Testis (tissue), 5 donors: ENCODE data around the gene MARCHF11. TPM values are rescaled to one million over a fixed set of nuclear protein-coding genes. Genes with fewer than 3 reads are reported as not detected.

Source experiments
- DNase-seq: peaks from one replicate; pipeline ENCODE4 v3.0.0-alpha.2; 2019
- H3K27ac ChIP-seq, 2 donors: fragments of 200-600 bp; sonication (generic); one replicate each; pipeline ENCODE4 v1.5.1; 2019
- H3K27me3 ChIP-seq: fragments of 200-600 bp; sonication (generic); one replicate; pipeline ENCODE4 v1.5.1; 2019
- H3K36me3 ChIP-seq: fragments of 200-600 bp; sonication (generic); one replicate; pipeline ENCODE4 v1.5.1; 2017; ENCODE audit warnings: low read depth; ENCODE audit errors: missing control alignments
- H3K4me1 ChIP-seq: fragments of 200-600 bp; sonication (generic); one replicate; pipeline ENCODE4 v1.5.1; 2019
- H3K4me3 ChIP-seq, 2 donors: fragments of 200-600 bp; sonication (generic); one replicate each; pipeline ENCODE4 v1.5.1; 2017 to 2019
- H3K9me3 ChIP-seq: fragments of 200-600 bp; sonication (generic); one replicate; pipeline ENCODE4 v1.5.1; 2017
- CTCF ChIP-seq, 3 experiments: fragments of 450-650 bp in 2 of 3; fragments of 200-600 bp in 1 of 3; sonication (generic) in 1 of 3; IDR thresholded peaks; one replicate each; pipeline ENCODE4 v1.5.1; 2016 to 2019; ENCODE audit warnings: antibody characterized with exemption in 3 of 3, mild to moderate bottlenecking in 2 of 3, moderate library complexity in 1 of 3
- POLR2A ChIP-seq: fragments of 450-650 bp; IDR thresholded peaks from one replicate; pipeline ENCODE4 v1.6.1; 2017; ENCODE audit warnings: antibody characterized with exemption, mild to moderate bottlenecking, moderate library complexity
- WGBS, 2 donors: methylation state at CpG; one replicate each; pipeline ENCODE4 v1.1.5; 2018; 5-methylcytosine and 5-hydroxymethylcytosine counted together
- intact Hi-C: fragments of 100-400 bp; cut with DNase I; formaldehyde crosslinking; loops from one replicate; pipeline ENCODE4 v1.15.1; 2023; ENCODE audit warnings: low total_unique reads
- long read RNA-seq, 2 donors: transcript quantifications; one replicate each; lab custom pipeline, GENCODE V29; 2026
- polyA plus RNA-seq: library from polyadenylated mRNA; stranded (reverse); fragments of 350-450 nt; fragmentation: Illumina TruSeq; extraction: RNeasy Lipid Tissue Mini Kit (QIAGEN cat#74804); gene quantifications from one replicate; pipeline ENCODE4 v1.2.3, GENCODE V29; 2014; ENCODE audit warnings: low read depth, low replicate concordance; ENCODE audit not compliant: insufficient read depth
- total RNA-seq, 2 donors: library from RNA; depleted of rRNA; stranded (reverse); fragments of >200 nt; gene quantifications; one replicate each; pipeline ENCODE4 v1.2.3, GENCODE V29; 2016

Gene MARCHF11
- total RNA-seq (10 to 100 TPM; 28.7 to 40.7 TPM), polyA plus RNA-seq (189 TPM)
- long read RNA-seq, donor 1, partial matches to known transcripts: 16 of 17 reads
- long read RNA-seq, donor 1, other reads (novel, unspliced or antisense): 0 of 17 reads
- long read RNA-seq, donor 2, partial matches to known transcripts: 0 of 1 reads
- long read RNA-seq, donor 2, other reads (novel, unspliced or antisense): 0 of 1 reads

- Histone ChIP-seq H3K9me3 (no peaks in the 10 kb centered on the region), H3K36me3 (no peaks in the 10 kb centered on the region), H3K27ac (peak within 1 kb of the TSS in 1 of 2 donors; percentile 39), H3K4me3 (peak within 1 kb of the TSS; percentile 55 to 61), H3K4me1 (peaks cover 15% of the 10 kb centered on the region), H3K27me3 (no peaks in the 10 kb centered on the region)
- intact Hi-C loops: no loop called here
- TF ChIP-seq POLR2A: no peak
- TF ChIP-seq CTCF (IDR thresholded peaks at IDR 0.05): no peak
- DNase-seq: peak; percentile 42
- 0% methylated on average over 23 of the region's 59 CpGs; no CpG with 5 or more reads in 1 of the 2 donors for WGBS, 2 donors
Measured at GRCh38 chr5:16179511-16179935, at the start of gene MARCHF11. TSS of gene MARCHF11 (minus strand) at chr5:16179791. CDS start at chr5:16179575, 216 bp downstream.

- DNase-seq: no peak
- no peak overlapping the region for H3K4me3 ChIP-seq
- no peaks in the 10 kb centered on the region for H3K27me3 ChIP-seq
- no peak overlapping the region for H3K27ac ChIP-seq
- no peaks in the 10 kb centered on the region for H3K36me3 ChIP-seq
- intact Hi-C loops: no loop called here
- no peak for TF ChIP-seq CTCF (IDR thresholded peaks at IDR 0.05)
- WGBS, 2 donors: 84 to 89% methylated on average over 5 of the region's 5 CpGs
- H3K4me1 ChIP-seq: no peaks in the 10 kb centered on the region
- no peaks in the 10 kb centered on the region for H3K9me3 ChIP-seq
Measured at GRCh38 chr5:16225927-16226326, 46.3 kb upstream of the MARCHF11 start.

GRCh38 chr5:16192311-16192710, 12.7 kb upstream of the MARCHF11 start:
- Histone ChIP-seq H3K27ac (no peak overlapping the region), H3K9me3 (no peaks in the 10 kb centered on the region), H3K36me3 (no peaks in the 10 kb centered on the region), H3K27me3 (no peaks in the 10 kb centered on the region), H3K4me1 (no peaks in the 10 kb centered on the region), H3K4me3 (no peak overlapping the region)
- TF ChIP-seq POLR2A (no peak), CTCF (IDR thresholded peaks at IDR 0.05) (no peak)
- DNase-seq: no peak
- intact Hi-C loops: no loop called here
- 64 to 71% methylated on average over 5 of the region's 5 CpGs for WGBS, 2 donors

GRCh38 chr5:16180789-16181082, 1.1 kb upstream of the MARCHF11 start:
- intact Hi-C loops: no loop called here
- Histone ChIP-seq H3K9me3 (no peaks in the 10 kb centered on the region), H3K36me3 (no peaks in the 10 kb centered on the region), H3K27ac (no peak overlapping the region), H3K4me1 (peaks cover 15% of the 10 kb centered on the region), H3K27me3 (no peaks in the 10 kb centered on the region), H3K4me3 (peak overlapping the region in 1 of 2 donors; percentile 61)
- TF ChIP-seq CTCF (IDR thresholded peaks at IDR 0.05) (no peak), POLR2A (no peak)
- peak; percentile 77 for DNase-seq
- 3 to 5% methylated on average over 7 of the region's 7 CpGs for WGBS, 2 donors
